ENCODE measurements around the gene FLNB.

FLNB gene

GRCh38 chr3:58206406-58207011 lies 198.3 kb downstream of the FLNB start:
- peak; percentile 61 for DNase-seq (ENCODE audit: low spot score)

- no peak for DNase-seq (ENCODE audit: low spot score)
These were observed 199.7 kb downstream of the FLNB start for GRCh38 chr3:58207954-58208353.

- DNase-seq (ENCODE audit: low spot score): no peak
These were observed 201.7 kb downstream of the FLNB start for GRCh38 chr3:58209933-58210332.

- peak; percentile 51 for DNase-seq (ENCODE audit: low spot score)
These were observed 202.7 kb downstream of the FLNB start, which contains the start of gene DNASE1L3 for GRCh38 chr3:58210761-58211460. Gene DNASE1L3, minus strand, starts transcription at chr3:58210972. Its CDS starts 66 bp downstream, at chr3:58210906.

- DNase-seq (ENCODE audit: low spot score): no peak
These were observed 206.5 kb downstream of the FLNB start for GRCh38 chr3:58214484-58215316.

GRCh38 chr3:58215317-58216025 lies 207.2 kb downstream of the FLNB start:
- DNase-seq (ENCODE audit: low spot score): no peak

- DNase-seq (ENCODE audit: low spot score): no peak
These were observed 208.4 kb downstream of the FLNB start for GRCh38 chr3:58216496-58217195.

- peak; percentile 69 for DNase-seq (ENCODE audit: low spot score)
These were observed 209.1 kb downstream of the FLNB start for GRCh38 chr3:58217209-58217811.

- DNase-seq (ENCODE audit: low spot score): no peak
These were observed 210.7 kb downstream of the FLNB start for GRCh38 chr3:58218904-58219303.

Data from kidney capillary endothelial cell (primary cell).